ENCODE measurements around the gene CMSS1. TPM values are rescaled to one million over a fixed set of nuclear protein-coding genes. Genes with fewer than 3 reads are reported as not detected.

The CMSS1 gene
- total RNA-seq, 1 donor: 8.6 TPM

DNA sequence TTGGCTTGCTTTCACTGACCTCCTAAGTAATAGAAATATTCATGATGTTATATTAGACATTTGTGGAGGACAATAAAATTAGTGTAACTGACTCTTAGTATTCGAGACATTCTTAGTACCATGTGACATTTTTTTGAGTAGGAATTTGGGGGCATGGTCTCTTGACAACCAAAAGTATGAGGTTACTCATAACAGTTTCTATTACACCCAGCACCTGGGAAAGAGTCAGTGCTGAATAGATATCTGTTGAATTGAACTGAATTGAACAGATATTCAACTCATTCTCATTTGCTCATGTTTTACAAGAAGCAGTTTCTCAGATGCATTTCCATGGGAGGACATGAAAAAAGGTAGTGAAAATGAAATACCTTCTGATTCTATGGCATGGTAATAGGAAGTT is 84.4 kb downstream of the CMSS1 start:
- DNase-seq (ENCODE audit: low read depth): no peak
- TF ChIP-seq, protein P1, sequence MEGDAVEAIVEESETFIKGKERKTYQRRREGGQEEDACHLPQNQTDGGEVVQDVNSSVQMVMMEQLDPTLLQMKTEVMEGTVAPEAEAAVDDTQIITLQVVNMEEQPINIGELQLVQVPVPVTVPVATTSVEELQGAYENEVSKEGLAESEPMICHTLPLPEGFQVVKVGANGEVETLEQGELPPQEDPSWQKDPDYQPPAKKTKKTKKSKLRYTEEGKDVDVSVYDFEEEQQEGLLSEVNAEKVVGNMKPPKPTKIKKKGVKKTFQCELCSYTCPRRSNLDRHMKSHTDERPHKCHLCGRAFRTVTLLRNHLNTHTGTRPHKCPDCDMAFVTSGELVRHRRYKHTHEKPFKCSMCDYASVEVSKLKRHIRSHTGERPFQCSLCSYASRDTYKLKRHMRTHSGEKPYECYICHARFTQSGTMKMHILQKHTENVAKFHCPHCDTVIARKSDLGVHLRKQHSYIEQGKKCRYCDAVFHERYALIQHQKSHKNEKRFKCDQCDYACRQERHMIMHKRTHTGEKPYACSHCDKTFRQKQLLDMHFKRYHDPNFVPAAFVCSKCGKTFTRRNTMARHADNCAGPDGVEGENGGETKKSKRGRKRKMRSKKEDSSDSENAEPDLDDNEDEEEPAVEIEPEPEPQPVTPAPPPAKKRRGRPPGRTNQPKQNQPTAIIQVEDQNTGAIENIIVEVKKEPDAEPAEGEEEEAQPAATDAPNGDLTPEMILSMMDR (IDR thresholded peaks at IDR 0.05; ENCODE audit: insufficient read depth, low read depth, low read length): no peak
- no peak overlapping the region for H3K4me3 ChIP-seq (ENCODE audit: low read depth, low read length)

DNA sequence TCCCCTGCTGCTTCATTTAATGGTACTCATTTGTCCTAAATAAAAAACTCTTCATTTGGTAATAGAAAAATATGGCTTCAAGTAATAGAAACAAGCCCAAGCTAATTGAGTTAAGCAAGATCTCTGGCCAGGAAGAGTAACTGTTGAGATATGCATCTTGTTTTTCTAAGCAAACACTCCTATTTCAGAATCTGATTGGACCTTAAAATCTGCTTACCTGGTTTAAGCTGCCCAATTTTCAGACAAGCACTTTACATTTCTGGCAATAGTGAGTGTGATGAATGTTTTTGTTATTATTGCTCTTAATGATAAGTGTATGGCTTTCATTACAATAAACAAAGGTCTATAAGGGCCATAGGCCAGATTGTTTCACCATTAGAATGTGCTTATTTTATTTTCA is 86.2 kb downstream of the CMSS1 start:
- TF ChIP-seq, protein P1 (IDR thresholded peaks at IDR 0.05; ENCODE audit: insufficient read depth, low read depth, low read length): no peak
- no peak overlapping the region for H3K4me3 ChIP-seq (ENCODE audit: low read depth, low read length)
- peak; percentile 77 for DNase-seq (ENCODE audit: low read depth)

DNA sequence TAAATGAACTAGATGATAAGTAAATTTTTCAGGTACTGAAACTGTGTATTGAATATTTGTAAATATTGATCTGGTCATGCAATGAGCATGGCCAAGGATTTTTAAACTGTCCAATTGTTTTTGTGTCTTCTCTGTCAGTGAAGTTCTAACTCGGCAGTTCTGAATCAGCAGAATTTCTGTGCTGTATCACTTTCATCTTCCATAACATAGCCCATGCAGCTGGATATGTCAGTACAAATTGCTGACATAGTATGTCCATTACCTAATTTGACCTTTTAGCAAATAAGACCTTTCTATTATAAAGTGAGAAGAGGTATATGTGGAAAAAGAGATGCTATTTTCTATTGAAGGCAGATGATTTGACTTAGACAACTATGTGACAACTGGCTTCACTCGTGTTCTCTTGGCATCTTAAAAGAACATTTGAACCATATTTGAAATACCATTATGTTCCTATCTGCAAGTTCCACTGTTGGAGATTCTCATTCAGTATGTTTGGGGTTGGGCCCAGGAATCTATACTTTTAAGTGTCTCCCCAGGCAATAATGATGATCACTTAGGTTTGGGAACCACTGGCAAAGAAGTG is 90.4 kb downstream of the CMSS1 start:
- TF ChIP-seq, protein P1 (IDR thresholded peaks at IDR 0.05; ENCODE audit: insufficient read depth, low read depth, low read length): no peak
- no peak overlapping the region for H3K4me3 ChIP-seq (ENCODE audit: low read depth, low read length)
- DNase-seq (ENCODE audit: low read depth): no peak

DNA sequence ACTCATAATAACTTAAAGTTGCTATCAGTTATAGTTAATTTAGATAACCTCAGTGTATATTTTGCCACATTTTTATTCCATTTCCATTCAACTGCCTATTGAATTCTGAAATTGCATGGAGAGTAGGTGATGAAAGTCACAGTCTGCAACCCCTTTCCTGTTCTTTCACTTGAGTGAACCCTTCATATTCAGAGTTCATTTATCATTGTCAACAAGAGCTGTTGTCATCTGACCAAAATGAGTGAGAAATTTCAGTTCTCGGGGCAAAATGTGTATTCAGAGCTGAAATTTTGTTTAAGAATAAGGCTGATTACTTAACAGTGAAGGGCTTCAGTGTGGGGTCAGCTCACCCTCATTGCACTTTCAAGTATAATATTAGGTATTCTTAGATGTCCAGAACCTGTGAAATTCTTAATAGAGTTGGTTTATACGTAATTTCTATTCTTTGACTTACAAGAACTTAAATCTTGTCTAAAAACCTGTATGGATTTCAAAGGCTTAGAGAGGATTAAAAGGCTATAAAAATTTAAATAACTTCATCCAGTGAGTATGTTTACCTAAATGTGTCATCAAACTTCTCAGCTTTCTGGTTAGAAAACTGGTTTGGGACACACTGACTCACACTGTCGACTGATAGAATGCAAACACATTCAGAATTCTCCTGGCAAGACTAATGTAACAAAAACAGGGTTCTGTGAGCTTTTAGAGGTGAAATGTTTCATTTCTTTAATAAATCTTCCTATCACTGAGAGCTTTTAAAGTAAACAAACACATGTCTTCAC is 92.2 kb downstream of the CMSS1 start:
- DNase-seq (ENCODE audit: low read depth): peak; percentile 47
- TF ChIP-seq, protein P1 (IDR thresholded peaks at IDR 0.05; ENCODE audit: insufficient read depth, low read depth, low read length): no peak
- H3K4me3 ChIP-seq (ENCODE audit: low read depth, low read length): no peak overlapping the region

DNA sequence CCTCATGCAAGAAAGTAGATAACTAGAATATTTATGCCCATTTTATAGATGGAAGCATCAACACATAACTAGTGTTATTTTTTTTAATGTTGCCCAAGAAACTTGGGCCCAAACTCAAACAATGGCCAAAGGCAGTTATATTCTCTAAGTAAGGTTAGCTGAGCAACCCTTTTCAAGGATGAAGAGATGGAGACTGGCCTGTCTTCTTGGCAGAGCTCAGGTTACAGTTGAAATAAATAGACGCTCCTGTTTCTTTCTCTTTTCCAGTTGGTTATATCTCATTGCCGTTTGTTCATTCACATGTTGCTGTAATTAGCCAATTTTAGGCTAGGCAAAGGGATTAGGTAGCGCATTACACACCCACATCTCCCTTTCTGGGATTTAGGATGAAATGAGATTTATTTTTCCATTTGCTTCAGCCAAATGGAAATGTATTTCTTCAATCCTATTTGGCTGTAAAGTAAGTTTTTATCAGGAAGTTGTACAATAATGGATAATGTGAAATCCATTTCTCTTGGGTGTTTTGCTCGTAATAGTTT is 93.2 kb downstream of the CMSS1 start:
- TF ChIP-seq, protein P1 (IDR thresholded peaks at IDR 0.05; ENCODE audit: insufficient read depth, low read depth, low read length): no peak
- no peak overlapping the region for H3K4me3 ChIP-seq (ENCODE audit: low read depth, low read length)
- no peak for DNase-seq (ENCODE audit: low read depth)

DNA sequence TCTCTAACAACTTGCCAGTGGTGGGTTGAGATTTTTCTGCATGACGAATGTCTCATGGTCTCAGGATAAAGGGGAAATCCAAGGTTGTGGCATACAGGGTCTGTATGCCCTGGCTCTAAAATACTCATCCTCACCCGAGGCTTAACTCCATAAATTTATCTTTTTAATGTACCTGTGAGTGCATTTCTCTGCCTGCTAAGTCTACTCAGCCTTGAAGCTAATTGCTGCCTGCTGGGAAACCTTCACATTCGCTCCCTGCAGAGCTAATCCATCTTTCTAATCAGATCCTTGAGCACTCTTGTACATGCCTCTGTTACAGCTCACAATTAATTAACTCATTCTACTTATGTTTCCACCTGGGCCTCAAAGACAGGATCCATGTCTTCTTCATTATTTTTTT is 93.8 kb downstream of the CMSS1 start:
- no peak overlapping the region for H3K4me3 ChIP-seq (ENCODE audit: low read depth, low read length)
- TF ChIP-seq, protein P1 (IDR thresholded peaks at IDR 0.05; ENCODE audit: insufficient read depth, low read depth, low read length): no peak
- no peak for DNase-seq (ENCODE audit: low read depth)

Data from fibroblast of villous mesenchyme (primary cell).